Panc1 (cell line): ENCODE measurements around the gene SREBF2.

Experiments used
- POLR2AphosphoS5 ChIP-seq: IDR thresholded peaks from 2 replicates; pipeline ENCODE4 v1.6.1; 2012; ENCODE audit warnings: mild to moderate bottlenecking, low read depth, low read length, moderate library complexity
- SIN3A ChIP-seq: IDR thresholded peaks from 2 replicates; pipeline ENCODE4 v1.6.1; 2012; ENCODE audit warnings: low read depth, mild to moderate bottlenecking, low read length, moderate library complexity, borderline replicate concordance; ENCODE audit not compliant: insufficient read depth
- TF ChIP-seq, protein P1 (sequence below): fragments of 450-650 bp; IDR thresholded peaks from 2 replicates; pipeline ENCODE4 v1.5.1; 2017; ENCODE audit warnings: mild to moderate bottlenecking
- TF ChIP-seq, protein P2 (sequence below), 2 experiments: IDR thresholded peaks; 2 replicates each; pipeline ENCODE4 v1.6.1; 2011 to 2012; ENCODE audit warnings: low read depth in 2 of 2, control low read depth in 1 of 2, low read length in 1 of 2, mild to moderate bottlenecking in 1 of 2, moderate library complexity in 1 of 2; ENCODE audit not compliant: insufficient read depth in 1 of 2

DNA sequence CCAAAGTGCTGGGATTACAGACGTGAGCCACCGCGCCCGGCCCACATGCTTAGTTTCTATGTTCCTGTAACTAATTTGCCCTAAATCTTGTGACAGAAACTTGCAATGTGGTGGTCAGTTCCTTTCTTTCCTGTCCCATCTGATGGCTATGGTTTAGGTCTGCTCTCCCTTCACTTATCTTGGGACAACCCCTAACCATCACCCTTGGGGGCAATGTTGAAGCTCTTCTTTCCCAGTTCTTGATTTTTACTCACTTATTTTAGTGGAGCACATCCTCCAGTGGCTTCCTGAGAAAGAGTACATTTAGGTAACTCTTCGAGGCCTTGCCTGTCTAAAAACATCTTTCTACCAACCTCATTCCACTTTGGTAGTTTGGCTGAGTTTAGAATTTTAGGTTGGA lies 7.3 kb downstream of the SREBF2 start:
- no peak for TF ChIP-seq POLR2AphosphoS5
- TF ChIP-seq, protein P1, sequence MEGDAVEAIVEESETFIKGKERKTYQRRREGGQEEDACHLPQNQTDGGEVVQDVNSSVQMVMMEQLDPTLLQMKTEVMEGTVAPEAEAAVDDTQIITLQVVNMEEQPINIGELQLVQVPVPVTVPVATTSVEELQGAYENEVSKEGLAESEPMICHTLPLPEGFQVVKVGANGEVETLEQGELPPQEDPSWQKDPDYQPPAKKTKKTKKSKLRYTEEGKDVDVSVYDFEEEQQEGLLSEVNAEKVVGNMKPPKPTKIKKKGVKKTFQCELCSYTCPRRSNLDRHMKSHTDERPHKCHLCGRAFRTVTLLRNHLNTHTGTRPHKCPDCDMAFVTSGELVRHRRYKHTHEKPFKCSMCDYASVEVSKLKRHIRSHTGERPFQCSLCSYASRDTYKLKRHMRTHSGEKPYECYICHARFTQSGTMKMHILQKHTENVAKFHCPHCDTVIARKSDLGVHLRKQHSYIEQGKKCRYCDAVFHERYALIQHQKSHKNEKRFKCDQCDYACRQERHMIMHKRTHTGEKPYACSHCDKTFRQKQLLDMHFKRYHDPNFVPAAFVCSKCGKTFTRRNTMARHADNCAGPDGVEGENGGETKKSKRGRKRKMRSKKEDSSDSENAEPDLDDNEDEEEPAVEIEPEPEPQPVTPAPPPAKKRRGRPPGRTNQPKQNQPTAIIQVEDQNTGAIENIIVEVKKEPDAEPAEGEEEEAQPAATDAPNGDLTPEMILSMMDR, result no peak
- TF ChIP-seq, protein P2, sequence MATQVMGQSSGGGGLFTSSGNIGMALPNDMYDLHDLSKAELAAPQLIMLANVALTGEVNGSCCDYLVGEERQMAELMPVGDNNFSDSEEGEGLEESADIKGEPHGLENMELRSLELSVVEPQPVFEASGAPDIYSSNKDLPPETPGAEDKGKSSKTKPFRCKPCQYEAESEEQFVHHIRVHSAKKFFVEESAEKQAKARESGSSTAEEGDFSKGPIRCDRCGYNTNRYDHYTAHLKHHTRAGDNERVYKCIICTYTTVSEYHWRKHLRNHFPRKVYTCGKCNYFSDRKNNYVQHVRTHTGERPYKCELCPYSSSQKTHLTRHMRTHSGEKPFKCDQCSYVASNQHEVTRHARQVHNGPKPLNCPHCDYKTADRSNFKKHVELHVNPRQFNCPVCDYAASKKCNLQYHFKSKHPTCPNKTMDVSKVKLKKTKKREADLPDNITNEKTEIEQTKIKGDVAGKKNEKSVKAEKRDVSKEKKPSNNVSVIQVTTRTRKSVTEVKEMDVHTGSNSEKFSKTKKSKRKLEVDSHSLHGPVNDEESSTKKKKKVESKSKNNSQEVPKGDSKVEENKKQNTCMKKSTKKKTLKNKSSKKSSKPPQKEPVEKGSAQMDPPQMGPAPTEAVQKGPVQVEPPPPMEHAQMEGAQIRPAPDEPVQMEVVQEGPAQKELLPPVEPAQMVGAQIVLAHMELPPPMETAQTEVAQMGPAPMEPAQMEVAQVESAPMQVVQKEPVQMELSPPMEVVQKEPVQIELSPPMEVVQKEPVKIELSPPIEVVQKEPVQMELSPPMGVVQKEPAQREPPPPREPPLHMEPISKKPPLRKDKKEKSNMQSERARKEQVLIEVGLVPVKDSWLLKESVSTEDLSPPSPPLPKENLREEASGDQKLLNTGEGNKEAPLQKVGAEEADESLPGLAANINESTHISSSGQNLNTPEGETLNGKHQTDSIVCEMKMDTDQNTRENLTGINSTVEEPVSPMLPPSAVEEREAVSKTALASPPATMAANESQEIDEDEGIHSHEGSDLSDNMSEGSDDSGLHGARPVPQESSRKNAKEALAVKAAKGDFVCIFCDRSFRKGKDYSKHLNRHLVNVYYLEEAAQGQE (IDR thresholded peaks at IDR 0.05; ENCODE audit: insufficient read depth in 1 of 2, low read depth in 2 of 2, low read length in 1 of 2), result no peak
- no peak for TF ChIP-seq SIN3A
